Right lobe of liver (tissue), 4 donors: Measurements from ENCODE around the gene METTL25.

ENCODE experiments used
- POLR2A ChIP-seq: fragments of 450-650 bp; IDR thresholded peaks from one replicate; pipeline ENCODE4 v1.6.1; 2017; ENCODE audit warnings: antibody characterized with exemption, mild to moderate bottlenecking
- TF ChIP-seq, protein P1 (sequence below), 4 donors: fragments of 200-600 bp in 3 of 4; fragments of 450-650 bp in 1 of 4; IDR thresholded peaks; one replicate each; pipeline versions ENCODE4 v1.5.1 to v1.8.0; 2016 to 2022; ENCODE audit warnings: antibody characterized with exemption in 4 of 4, mild to moderate bottlenecking in 2 of 4
- donor health status: DM: no; HTN: no; CAD: no.
- donor health status: DM: no; HTN: no; CAD: no.
- donor health status: DM: no; HTN: yes; CAD: no.

DNA sequence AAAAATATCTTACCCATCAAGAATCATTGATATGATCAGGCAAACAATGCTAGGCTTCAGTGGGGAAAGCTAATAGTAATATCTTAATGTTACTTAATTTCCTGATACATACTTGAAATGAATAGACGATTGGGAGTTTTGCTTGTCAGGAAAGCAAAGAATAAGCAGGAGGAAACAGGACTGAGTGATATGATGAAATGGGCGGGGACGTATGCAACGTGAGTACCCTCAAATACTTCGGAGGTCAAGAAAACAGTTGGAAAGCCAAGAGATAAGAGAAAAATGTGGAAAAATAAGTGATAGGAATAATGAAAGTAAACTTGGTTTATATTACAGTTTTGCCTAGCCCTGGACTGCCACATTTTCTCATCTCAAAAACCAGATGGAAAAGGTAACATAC is 49.2 kb downstream of the METTL25 start:
- TF ChIP-seq, protein P1, sequence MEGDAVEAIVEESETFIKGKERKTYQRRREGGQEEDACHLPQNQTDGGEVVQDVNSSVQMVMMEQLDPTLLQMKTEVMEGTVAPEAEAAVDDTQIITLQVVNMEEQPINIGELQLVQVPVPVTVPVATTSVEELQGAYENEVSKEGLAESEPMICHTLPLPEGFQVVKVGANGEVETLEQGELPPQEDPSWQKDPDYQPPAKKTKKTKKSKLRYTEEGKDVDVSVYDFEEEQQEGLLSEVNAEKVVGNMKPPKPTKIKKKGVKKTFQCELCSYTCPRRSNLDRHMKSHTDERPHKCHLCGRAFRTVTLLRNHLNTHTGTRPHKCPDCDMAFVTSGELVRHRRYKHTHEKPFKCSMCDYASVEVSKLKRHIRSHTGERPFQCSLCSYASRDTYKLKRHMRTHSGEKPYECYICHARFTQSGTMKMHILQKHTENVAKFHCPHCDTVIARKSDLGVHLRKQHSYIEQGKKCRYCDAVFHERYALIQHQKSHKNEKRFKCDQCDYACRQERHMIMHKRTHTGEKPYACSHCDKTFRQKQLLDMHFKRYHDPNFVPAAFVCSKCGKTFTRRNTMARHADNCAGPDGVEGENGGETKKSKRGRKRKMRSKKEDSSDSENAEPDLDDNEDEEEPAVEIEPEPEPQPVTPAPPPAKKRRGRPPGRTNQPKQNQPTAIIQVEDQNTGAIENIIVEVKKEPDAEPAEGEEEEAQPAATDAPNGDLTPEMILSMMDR (IDR thresholded peaks at IDR 0.05) = no peak
- no peak for TF ChIP-seq POLR2A
